Left ventricle myocardium inferior (tissue), 1 donor: ENCODE results near the gene TMEM250. TPM values are rescaled to one million over a fixed set of nuclear protein-coding genes. Genes with fewer than 3 reads are reported as not detected.

Experiments used
- DNase-seq: peaks from one replicate; pipeline ENCODE4 v3.0.0-alpha.2; 2020
- H3K27ac ChIP-seq: fragments of 200-600 bp; replicated peaks from 2 replicates; pipeline ENCODE4 v1.8.0; 2021
- H3K27me3 ChIP-seq: fragments of 200-600 bp; 2 replicates; pipeline ENCODE4 v1.8.0; 2021; ENCODE audit warnings: low read depth
- H3K36me3 ChIP-seq: fragments of 200-600 bp; 2 replicates; pipeline ENCODE4 v1.8.0; 2021
- H3K4me1 ChIP-seq: fragments of 200-600 bp; 2 replicates; pipeline ENCODE4 v1.8.0; 2021
- H3K4me3 ChIP-seq: fragments of 200-600 bp; 2 replicates; pipeline ENCODE4 v1.8.0; 2021; ENCODE audit warnings: mild to moderate bottlenecking, moderate library complexity
- H3K9me3 ChIP-seq: fragments of 200-600 bp; replicated peaks from 2 replicates; pipeline ENCODE4 v1.8.0; 2021
- CTCF ChIP-seq: fragments of 200-600 bp; IDR thresholded peaks from 2 replicates; pipeline ENCODE4 v1.8.0; 2021; ENCODE audit warnings: antibody characterized with exemption, mild to moderate bottlenecking, borderline replicate concordance
- intact Hi-C: fragments of 100-400 bp; cut with micrococcal nuclease; formaldehyde crosslinking; loops from one replicate; pipeline ENCODE4 v1.11.0; 2022
- total RNA-seq: library from RNA; stranded (reverse); fragmentation: NEBNext Ultra II Directional; extraction: Animal tissue kit (Norgen Biotek cat#: 25700); gene quantifications from one replicate; pipeline ENCODE4 v1.2.1, GENCODE V29; 2021
- donor health status: DM: no; HTN: yes; CAD: no; lungs with severe emphysema.

The TMEM250 gene
- total RNA-seq, 1 donor from 2014 or later = 15.1 TPM

GRCh38 chr9:136109351-136110081 is 9.2 kb downstream of the TMEM250 start:
- Histone ChIP-seq H3K4me3 (peak overlapping the region; percentile 63), H3K4me1 (peaks cover 71% of the 10 kb centered on the region), H3K27ac (peak overlapping the region; percentile 86), H3K9me3 (no peaks in the 10 kb centered on the region), H3K36me3 (no peaks in the 10 kb centered on the region), H3K27me3 (no peaks in the 10 kb centered on the region)
- TF ChIP-seq CTCF = no peak
- intact Hi-C loops = no loop called here
- DNase-seq = peak; percentile 92

GRCh38 chr9:136108648-136109266 is 9.9 kb downstream of the TMEM250 start:
- peak overlapping the region; percentile 63 for H3K4me3 ChIP-seq
- no peaks in the 10 kb centered on the region for H3K36me3 ChIP-seq
- no peak for TF ChIP-seq CTCF
- H3K9me3 ChIP-seq = no peaks in the 10 kb centered on the region
- peaks cover 79% of the 10 kb centered on the region for H3K4me1 ChIP-seq
- peak overlapping the region; percentile 86 for H3K27ac ChIP-seq
- intact Hi-C loops = no loop called here
- no peak for DNase-seq
- H3K27me3 ChIP-seq = no peaks in the 10 kb centered on the region

- no peaks in the 10 kb centered on the region for H3K27me3 ChIP-seq
- intact Hi-C loops = no loop called here
- H3K36me3 ChIP-seq = no peaks in the 10 kb centered on the region
- no peaks in the 10 kb centered on the region for H3K9me3 ChIP-seq
- no peak for DNase-seq
- H3K4me3 ChIP-seq = no peak overlapping the region
- H3K27ac ChIP-seq = peak overlapping the region; percentile 86
- TF ChIP-seq CTCF = no peak
- H3K4me1 ChIP-seq = peaks cover 82% of the 10 kb centered on the region
Observed at GRCh38 chr9:136107953-136108647, 10.6 kb downstream of the TMEM250 start.

- H3K27me3 ChIP-seq = no peaks in the 10 kb centered on the region
- no peak for DNase-seq
- peaks cover 82% of the 10 kb centered on the region for H3K4me1 ChIP-seq
- H3K4me3 ChIP-seq = no peak overlapping the region
- peak overlapping the region; percentile 86 for H3K27ac ChIP-seq
- intact Hi-C loops = no loop called here
- no peaks in the 10 kb centered on the region for H3K9me3 ChIP-seq
- no peaks in the 10 kb centered on the region for H3K36me3 ChIP-seq
- no peak for TF ChIP-seq CTCF
Observed at GRCh38 chr9:136107155-136107952, 11.3 kb downstream of the TMEM250 start.
